NB4 (cell line): ENCODE data around the gene HLA-DMB.

ENCODE experiments used
- DNase-seq: peaks from one replicate; pipeline ENCODE4 v3.0.0; 2010; ENCODE audit warnings: low read depth
- H3K4me3 ChIP-seq: one replicate; pipeline ENCODE4 v1.5.1; 2011; ENCODE audit warnings: mild to moderate bottlenecking, low read depth, low read length, moderate library complexity
- MYC ChIP-seq: IDR thresholded peaks from 2 replicates; pipeline ENCODE4 v1.6.1; 2011; ENCODE audit warnings: low read depth, low read length
- POLR2A ChIP-seq: IDR thresholded peaks from 2 replicates; pipeline ENCODE4 v1.6.1; 2011; ENCODE audit warnings: mild to moderate bottlenecking; ENCODE audit not compliant: insufficient read length; ENCODE audit errors: extremely low read depth
- TF ChIP-seq, protein P1 (sequence below): IDR thresholded peaks from one replicate; pipeline ENCODE4 v1.5.1; 2012; ENCODE audit warnings: low read depth, low read length
- TF ChIP-seq, protein P2 (sequence below): IDR thresholded peaks from 2 replicates; pipeline ENCODE4 v1.6.1; 2011; ENCODE audit warnings: low read depth, low read length

Gene HLA-DMB

DNA sequence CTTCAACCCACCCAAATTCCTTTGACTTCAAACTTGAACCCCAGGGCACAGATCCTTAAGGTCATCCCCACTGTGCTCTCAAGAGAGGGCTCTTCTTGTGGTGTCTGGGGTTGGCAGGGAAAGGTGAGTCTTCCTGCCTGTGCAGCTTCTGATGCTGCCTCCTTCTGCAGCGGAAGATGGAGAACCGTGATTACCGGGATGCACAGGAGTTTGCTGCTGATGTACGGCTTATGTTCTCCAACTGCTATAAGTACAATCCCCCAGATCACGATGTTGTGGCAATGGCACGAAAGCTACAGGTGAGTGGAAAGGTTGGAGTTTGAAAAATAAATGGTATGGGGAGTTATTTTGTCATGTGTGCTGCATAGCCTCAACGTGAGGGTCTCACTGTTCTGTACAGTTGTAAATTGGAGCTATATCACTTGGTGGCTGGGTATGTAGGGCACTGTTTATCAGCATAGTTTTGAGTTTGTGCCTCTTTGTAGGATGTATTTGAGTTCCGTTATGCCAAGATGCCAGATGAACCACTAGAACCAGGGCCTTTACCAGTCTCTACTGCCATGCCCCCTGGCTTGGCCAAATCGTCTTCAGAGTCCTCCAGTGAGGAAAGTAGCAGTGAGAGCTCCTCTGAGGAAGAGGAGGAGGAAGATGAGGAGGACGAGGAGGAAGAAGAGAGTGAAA, 36.6 kb upstream of the HLA-DMB start:
- peak overlapping the region; percentile 3 for H3K4me3 ChIP-seq
- TF ChIP-seq, protein P1, sequence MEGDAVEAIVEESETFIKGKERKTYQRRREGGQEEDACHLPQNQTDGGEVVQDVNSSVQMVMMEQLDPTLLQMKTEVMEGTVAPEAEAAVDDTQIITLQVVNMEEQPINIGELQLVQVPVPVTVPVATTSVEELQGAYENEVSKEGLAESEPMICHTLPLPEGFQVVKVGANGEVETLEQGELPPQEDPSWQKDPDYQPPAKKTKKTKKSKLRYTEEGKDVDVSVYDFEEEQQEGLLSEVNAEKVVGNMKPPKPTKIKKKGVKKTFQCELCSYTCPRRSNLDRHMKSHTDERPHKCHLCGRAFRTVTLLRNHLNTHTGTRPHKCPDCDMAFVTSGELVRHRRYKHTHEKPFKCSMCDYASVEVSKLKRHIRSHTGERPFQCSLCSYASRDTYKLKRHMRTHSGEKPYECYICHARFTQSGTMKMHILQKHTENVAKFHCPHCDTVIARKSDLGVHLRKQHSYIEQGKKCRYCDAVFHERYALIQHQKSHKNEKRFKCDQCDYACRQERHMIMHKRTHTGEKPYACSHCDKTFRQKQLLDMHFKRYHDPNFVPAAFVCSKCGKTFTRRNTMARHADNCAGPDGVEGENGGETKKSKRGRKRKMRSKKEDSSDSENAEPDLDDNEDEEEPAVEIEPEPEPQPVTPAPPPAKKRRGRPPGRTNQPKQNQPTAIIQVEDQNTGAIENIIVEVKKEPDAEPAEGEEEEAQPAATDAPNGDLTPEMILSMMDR, result no peak
- TF ChIP-seq, protein P2, sequence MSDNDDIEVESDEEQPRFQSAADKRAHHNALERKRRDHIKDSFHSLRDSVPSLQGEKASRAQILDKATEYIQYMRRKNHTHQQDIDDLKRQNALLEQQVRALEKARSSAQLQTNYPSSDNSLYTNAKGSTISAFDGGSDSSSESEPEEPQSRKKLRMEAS, result no peak
- TF ChIP-seq MYC (no peak), POLR2A (no peak)
- no peak for DNase-seq

DNA sequence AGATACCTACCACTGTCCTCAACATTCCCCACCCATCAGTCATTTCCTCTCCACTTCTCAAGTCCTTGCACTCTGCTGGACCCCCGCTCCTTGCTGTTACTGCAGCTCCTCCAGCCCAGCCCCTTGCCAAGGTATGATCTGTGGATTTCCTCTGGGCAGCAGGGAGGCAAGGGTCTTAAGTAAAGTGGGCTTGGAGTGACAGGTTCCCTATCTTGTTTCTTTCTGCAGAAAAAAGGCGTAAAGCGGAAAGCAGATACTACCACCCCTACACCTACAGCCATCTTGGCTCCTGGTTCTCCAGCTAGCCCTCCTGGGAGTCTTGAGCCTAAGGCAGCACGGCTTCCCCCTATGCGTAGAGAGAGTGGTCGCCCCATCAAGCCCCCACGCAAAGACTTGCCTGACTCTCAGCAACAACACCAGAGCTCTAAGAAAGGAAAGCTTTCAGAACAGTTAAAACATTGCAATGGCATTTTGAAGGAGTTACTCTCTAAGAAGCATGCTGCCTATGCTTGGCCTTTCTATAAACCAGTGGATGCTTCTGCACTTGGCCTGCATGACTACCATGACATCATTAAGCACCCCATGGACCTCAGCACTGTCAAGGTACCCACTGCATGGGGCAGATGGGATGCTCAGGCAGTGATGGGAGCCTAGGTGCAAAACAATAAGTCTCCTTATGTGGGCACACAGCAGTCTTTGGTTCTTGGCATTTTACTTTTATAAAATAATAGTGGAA, 35.7 kb upstream of the HLA-DMB start:
- DNase-seq, result no peak
- H3K4me3 ChIP-seq, result peak overlapping the region; percentile 99
- TF ChIP-seq, protein P2, result no peak
- TF ChIP-seq POLR2A (no peak), MYC (no peak)
- TF ChIP-seq, protein P1, result no peak

DNA sequence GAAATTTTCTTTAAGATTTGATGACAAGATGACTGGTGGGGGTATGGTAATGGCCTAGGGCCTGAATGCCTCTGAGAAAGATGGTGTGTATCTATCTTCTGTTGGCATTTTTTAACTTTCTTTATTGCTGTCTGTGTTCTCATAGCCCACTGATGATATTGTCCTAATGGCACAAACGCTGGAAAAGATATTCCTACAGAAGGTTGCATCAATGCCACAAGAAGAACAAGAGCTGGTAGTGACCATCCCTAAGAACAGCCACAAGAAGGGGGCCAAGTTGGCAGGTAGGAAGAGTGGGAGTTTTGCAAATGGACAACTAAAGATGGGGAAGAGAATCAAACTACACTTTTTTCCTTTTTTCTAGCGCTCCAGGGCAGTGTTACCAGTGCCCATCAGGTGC, 35.1 kb upstream of the HLA-DMB start:
- TF ChIP-seq POLR2A (no peak), MYC (no peak)
- TF ChIP-seq, protein P2, result no peak
- TF ChIP-seq, protein P1, result no peak
- H3K4me3 ChIP-seq, result peak overlapping the region; percentile 99
- DNase-seq, result no peak

DNA sequence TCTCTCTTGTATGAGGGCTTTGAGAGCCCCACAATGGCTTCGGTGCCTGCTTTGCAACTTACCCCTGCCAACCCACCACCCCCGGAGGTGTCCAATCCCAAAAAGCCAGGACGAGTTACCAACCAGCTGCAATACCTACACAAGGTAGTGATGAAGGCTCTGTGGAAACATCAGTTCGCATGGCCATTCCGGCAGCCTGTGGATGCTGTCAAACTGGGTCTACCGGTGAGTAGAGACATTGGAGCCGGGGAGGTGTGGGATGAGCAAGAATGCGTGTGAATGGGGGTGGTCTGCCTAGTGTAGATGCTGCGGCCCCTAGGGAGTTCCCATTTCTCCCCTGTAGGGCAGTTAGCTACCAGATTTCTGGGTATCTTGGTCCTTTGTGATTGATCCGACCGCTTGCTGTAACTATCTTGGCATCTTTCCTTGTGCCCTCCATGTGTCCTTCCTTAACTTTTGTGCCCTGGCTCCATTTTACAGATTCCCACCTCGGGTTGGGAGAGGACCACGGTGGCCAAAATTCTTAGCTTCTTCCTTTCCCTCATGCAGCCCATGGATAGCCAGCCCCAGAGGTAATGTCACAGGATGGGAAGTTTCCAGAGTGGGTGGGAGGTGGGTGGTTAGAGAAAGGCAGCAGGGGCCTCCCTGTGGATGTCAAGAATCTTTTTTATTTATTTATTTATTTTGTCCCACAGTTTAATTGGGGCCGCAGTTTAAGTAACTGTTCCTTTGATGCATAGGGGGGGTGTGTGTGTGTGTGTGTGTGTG, 33.9 kb upstream of the HLA-DMB start:
- DNase-seq, result peak; percentile 24
- H3K4me3 ChIP-seq, result peak overlapping the region; percentile 99
- TF ChIP-seq, protein P1, result no peak

DNA sequence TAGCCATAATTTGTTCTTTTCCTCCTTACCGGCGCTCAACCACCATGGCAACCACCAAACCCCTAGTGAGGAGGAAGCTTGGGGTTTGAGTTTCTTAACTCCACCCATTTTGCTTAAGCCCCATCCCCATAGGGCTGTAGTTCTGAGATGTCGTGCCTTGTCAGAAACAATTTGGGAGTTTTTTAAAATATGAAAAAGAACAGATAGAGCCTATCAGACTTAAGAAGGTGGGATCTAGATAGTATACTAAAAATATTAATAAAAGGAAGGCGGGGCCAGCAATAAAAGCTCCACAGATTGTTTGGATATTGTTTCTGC, 33.1 kb upstream of the HLA-DMB start:
- peak; percentile 66 for DNase-seq
- H3K4me3 ChIP-seq, result peak overlapping the region; percentile 99
- TF ChIP-seq, protein P1, result no peak
- no peak for TF ChIP-seq MYC
- TF ChIP-seq, protein P2, result no peak
- TF ChIP-seq POLR2A, result no peak
